Astrocyte of the hippocampus (primary cell): ENCODE measurements around the gene MX1.

Source experiments
- DNase-seq: peaks from one replicate; pipeline ENCODE4 v3.0.0; 2011; ENCODE audit warnings: low read depth, low spot score

MX1 gene

GRCh38 chr21:41431788-41432548, 5.9 kb downstream of the MX1 start:
- DNase-seq, result no peak

GRCh38 chr21:41432562-41433460, 6.8 kb downstream of the MX1 start:
- no peak for DNase-seq

- DNase-seq, result no peak
These were observed 7.5 kb downstream of the MX1 start for GRCh38 chr21:41433566-41433965.

GRCh38 chr21:41435706-41436105, 9.7 kb downstream of the MX1 start:
- no peak for DNase-seq

GRCh38 chr21:41437729-41438128, 11.7 kb downstream of the MX1 start:
- DNase-seq, result no peak

GRCh38 chr21:41438425-41439113, 12.5 kb downstream of the MX1 start:
- no peak for DNase-seq

GRCh38 chr21:41439248-41439647, 13.2 kb downstream of the MX1 start:
- no peak for DNase-seq

GRCh38 chr21:41441546-41441945, 15.5 kb downstream of the MX1 start:
- no peak for DNase-seq

- no peak for DNase-seq
These were observed 16.6 kb downstream of the MX1 start for GRCh38 chr21:41442481-41443186.

- no peak for DNase-seq
These were observed 17.5 kb downstream of the MX1 start for GRCh38 chr21:41443562-41443961.

- DNase-seq, result no peak
These were observed 18.8 kb downstream of the MX1 start for GRCh38 chr21:41444703-41445464.

- DNase-seq, result no peak
These were observed 19.4 kb downstream of the MX1 start for GRCh38 chr21:41445465-41445862.

GRCh38 chr21:41446586-41446985, 20.5 kb downstream of the MX1 start:
- DNase-seq, result no peak

- DNase-seq, result no peak
These were observed 21.3 kb downstream of the MX1 start for GRCh38 chr21:41447356-41447755.

- DNase-seq, result no peak
These were observed 23.6 kb downstream of the MX1 start for GRCh38 chr21:41449613-41450012.

- no peak for DNase-seq
These were observed 26.0 kb downstream of the MX1 start for GRCh38 chr21:41451753-41452676.

- no peak for DNase-seq
These were observed 27.2 kb downstream of the MX1 start for GRCh38 chr21:41453198-41453597.

- DNase-seq, result no peak
These were observed 27.7 kb downstream of the MX1 start for GRCh38 chr21:41453761-41454160.

- DNase-seq, result no peak
These were observed 32.1 kb downstream of the MX1 start for GRCh38 chr21:41458121-41458520.

GRCh38 chr21:41458559-41458958, 32.5 kb downstream of the MX1 start:
- DNase-seq, result no peak
